Astrocyte of the hippocampus (primary cell): ENCODE data around the gene FRY.
"Not testable (repeated sequence)": the region's sequence is repeated elsewhere in the genome, so short reads cannot be mapped to it uniquely, and the experiment has no call there.

Source experiments
- DNase-seq: peaks from one replicate; pipeline ENCODE4 v3.0.0; 2011; ENCODE audit warnings: low read depth, low spot score

Gene FRY

GRCh38 chr13:32031025-32031814 is at the start of gene FRY:
FRY (plus strand) TSS chr13:32031774; CDS start chr13:32031796, 22 bp downstream.
- peak; percentile 76 for DNase-seq

DNA sequence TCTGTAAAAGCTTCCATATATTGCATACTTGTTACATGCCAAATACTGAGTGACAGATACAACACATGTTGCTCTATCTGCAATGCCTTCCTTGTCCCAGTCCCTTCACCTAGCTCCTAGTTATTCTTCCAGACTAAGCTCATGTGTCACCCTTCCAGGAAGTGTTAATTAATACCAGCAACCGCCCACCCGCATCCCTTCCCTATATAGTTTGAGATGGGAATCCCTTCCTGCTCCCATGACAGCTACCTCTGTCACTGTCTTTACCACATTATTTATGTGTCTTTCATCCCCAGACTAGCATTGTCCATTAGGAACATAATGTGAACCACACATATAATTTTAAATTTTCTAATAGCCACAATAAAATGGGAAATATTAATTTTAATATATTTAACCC is 49.5 kb upstream of the FRY start:
- peak; percentile 28 for DNase-seq

- DNase-seq: peak; percentile 97
Measured at GRCh38 chr13:31982540-31982939, 49.0 kb upstream of the FRY start.

GRCh38 chr13:31983696-31984095 is 47.9 kb upstream of the FRY start:
- DNase-seq: not testable (repeated sequence)

DNA sequence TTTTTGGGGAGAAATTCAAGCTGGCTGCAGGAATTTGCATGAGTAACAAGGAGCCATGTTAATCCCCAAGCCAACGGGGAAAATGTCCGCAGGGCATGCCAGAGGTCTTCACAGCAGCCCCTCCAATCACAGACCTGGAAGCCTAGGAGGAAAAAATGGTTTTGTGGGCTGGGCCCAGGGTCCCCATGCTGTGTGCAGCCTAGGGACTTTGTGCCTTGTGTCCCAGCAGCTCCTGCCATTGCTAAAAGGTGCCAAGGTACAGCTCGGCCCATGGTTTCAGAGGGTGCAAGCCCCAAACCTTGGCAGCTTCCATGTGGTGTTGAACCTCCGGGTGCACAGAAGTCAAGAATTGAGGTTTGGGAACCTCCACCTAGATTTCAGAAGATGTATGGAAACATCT is 47.2 kb upstream of the FRY start:
- DNase-seq: not testable (repeated sequence)

GRCh38 chr13:31986676-31987470 is 44.7 kb upstream of the FRY start:
- no peak for DNase-seq

DNA sequence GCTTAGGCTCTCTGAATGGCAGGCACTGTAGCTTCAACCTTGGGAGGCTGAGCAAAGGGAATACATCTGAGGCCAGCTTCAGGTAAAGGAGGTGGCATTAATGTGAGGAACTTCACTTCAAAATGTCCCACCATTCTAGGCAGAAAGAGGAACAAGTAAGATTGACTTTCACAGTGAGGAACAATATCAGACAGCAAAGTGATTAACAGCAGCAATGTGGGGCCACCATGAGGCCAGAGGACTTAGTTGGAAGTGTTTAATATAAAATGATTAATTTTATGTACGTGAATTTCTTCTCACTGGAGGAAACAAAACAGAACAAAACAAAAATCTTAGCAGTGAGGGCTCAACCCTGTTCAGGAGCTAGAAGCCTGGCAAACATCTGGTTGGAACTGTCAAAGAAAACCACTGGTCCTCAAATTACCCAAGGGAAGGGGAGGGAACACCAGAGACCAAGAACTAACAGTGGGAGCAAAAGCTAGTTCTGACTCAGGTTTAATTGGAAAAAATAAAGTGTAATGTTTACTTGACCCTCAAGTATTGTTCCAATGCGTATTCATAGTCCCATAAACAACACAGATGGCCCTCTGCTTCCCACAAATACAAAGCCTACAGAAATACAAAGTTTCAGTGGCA is 43.9 kb upstream of the FRY start:
- DNase-seq: no peak

DNA sequence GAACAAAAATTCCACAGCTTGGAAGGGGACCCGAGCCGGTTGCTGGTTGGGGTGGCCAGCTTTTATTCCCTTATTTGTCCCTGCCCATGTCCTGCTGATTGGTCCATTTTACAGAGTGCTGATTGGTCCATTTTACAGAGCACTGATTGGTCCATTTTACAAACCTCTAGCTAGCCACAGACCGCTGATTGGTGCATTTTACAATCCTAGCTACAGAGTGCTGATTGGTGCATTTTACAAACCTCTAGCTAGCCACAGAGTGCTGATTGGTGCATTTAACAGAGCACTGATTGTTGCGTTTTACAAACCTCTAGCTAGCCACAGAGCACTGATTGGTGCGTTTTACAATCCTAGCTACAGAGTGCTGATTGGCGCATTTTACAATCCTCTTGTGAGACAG is 37.2 kb upstream of the FRY start:
- not testable (repeated sequence) for DNase-seq

DNA sequence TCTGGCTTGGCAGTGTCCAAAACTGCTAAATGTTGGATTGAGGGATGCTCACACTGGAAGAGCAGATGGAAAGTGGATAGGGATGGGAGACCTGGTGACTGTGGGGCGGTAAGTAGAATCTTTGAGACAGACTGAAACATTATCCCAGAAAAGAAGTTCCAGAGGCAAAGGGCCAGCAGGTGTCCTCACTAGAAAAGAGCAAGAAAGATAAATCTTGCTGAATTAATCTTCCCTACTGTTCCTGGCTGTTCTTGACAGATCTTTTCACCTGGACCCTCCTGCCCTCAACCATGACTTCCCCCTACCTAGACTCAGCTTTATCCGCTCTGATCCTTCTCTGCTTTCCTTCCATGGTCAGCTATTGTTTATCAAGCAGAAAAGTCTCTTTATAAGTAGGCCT is 35.0 kb upstream of the FRY start:
- no peak for DNase-seq

DNA sequence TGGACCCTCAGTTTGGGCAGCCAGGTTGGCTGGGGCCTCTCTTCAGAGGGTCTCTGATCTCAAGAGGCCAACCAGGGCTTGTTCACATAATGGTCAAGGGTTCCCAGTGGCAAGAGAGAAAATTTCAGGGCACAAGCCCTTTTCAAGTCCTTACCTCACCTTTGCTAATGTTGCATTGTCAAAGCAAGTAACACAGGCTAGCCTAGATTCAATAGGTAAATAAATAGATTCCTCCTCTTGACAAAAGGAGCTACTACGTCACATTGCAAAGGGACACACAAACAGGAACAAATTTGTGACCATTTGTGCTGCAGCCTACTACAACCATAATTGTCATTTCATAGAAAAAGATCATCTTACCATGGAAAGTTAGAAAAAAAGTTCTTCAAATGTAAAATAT is 33.9 kb upstream of the FRY start:
- no peak for DNase-seq

DNA sequence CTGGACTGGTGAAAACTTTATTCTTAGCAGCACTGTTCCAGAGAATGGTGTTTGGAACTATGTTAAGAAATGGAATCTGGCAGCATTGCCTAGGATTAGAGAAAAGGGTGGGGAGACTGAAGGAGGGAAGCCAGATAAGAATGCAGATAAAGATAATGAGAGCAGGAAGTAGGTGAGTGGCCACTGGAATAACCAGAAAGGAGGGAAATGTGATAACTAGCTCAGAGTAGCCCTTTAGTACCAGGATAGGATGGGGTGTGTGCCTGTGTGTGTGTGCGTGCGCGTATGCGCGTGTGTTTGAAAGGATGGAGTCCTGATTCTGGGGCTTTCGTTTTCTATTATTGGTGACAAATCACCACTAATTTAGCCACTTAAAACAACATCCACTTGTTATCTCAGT is 33.4 kb upstream of the FRY start:
- no peak for DNase-seq

DNA sequence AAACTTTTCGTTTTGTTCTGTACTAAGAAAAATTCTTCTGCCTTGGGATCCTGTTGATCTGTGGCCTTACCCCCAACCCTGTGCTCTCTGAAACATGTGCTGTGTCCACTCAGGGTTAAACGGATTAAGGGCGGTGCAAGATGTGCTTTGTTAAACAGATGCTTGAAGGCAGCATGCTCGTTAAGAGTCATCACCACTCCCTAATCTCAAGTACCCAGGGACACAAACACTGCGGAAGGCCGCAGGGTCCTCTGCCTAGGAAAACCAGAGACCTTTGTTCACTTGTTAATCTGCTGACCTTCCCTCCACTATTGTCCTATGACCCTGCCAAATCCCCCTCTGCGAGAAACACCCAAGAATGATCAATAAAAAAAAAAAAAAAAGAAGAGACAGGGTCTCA is 30.8 kb upstream of the FRY start:
- not testable (repeated sequence) for DNase-seq

GRCh38 chr13:32001154-32001768 is 30.3 kb upstream of the FRY start:
- DNase-seq: peak; percentile 58

DNA sequence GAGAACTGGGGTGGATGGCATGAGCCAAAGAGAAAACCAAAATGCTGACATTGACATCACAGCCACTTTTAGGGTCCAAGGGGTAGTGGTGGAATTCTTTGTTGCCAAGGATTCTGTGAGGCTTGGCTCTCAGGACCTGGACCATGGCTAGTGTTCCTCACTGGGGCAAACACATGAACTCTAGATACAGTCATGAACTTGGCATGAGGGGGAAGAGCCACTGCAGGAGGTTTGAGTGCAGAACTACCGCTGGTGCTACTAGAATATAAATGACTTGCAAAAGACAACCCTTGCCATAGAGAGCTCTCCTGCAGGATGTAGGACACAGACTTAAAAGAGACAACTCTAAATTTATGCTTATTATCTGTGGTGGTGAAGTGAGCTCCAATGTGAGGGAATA is 29.8 kb upstream of the FRY start:
- no peak for DNase-seq

DNA sequence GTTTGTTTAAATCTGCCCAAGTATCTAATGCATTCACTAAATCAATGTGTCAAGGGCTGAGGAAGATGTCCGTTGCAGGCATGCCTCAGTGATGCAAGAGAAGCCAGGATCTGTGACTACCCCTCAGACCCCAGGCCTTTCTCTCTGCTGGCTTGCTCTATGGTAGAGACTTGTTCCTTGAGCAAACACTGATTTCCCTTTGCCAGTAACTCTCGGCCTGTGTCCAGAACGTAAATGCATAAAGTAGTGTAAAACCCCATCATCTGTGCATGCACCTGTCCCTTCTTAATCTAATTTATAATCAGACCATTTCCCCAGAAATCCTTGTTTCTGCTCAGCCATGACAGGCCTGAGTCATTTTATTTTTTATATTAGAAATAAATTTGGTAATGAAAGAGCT is 28.7 kb upstream of the FRY start:
- DNase-seq: no peak

DNA sequence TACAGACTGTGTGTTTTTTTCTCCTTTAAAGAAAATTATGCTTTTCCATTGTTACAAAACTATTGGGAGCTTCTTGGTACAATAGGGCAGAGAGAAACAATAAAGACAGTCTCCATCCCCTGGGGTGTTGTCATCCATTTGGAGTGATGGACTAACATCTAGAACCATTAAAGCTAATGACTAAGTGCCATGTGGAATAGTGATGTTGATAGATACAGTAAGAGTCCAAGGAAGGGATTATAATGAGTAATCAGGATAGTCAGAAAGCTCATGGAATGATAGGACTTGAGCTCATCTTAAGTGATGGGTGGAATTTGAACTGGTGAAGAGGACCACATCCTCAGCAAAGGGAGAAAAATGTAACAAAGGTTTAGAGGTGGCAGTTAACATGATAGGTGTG is 24.1 kb upstream of the FRY start:
- no peak for DNase-seq

- no peak for DNase-seq
Measured at GRCh38 chr13:32008518-32009175, 22.9 kb upstream of the FRY start.

DNA sequence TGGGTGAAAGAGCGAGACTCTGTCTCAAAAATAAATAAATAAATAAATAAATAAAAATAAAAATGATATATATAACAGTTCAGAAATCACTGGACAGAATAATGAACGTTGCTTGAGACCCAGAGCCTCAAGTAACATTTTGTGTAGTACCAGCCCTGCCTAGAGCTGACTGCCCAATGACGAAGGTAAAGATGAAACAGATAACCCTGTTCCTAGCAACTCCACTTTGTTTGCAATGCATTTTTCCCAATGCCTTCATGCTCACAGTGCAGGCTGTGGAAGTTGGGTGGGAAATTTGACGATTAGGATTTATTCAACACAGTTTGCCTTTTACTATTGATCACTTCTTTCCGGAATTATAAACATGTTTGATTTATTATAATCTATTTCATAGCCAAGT is 22.2 kb upstream of the FRY start:
- no peak for DNase-seq

GRCh38 chr13:32010136-32010535 is 21.4 kb upstream of the FRY start:
- DNase-seq: peak; percentile 60

DNA sequence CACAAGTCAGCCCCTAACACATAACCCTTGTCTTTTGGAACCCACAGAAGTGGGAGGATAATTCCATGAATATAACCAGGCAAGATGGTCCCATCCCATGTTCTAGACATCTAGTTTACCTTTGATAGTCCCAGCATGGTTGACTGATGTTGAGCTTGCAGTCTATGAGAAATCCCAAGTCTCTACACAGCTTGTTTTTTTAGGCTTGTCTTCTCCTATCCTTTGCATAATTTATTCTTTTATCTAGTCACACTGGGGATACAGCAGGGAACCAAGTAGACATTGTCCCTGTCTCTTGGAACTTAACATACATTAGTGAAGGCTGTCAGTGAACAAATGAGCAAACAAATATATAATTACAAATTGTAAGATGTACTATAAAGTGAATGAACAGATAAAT is 19.6 kb upstream of the FRY start:
- no peak for DNase-seq

DNA sequence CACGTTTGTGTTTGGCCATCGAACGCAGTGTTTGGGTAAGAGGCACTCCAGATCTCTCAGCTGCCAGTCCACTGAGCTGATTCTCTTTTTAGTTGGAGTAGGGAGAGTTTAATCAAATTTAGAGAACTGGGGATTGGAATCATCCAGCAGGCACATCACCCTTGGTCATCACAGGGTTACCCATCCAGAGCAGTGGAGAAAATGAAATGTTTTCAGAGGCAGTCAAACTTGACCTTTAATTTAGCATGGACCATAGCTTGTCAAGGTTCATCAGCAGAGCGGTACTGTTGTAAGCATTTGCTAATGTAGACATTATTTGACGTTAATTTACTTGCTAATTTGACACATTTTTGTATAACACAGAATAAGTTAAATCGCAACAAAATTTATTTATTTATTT is 18.4 kb upstream of the FRY start:
- DNase-seq: no peak

- no peak for DNase-seq
Measured at GRCh38 chr13:32016119-32016518, 15.5 kb upstream of the FRY start.
